HUES48 (cell line): Measurements from ENCODE around the gene EMX1.
A peak's percentile ranks its signal among the peaks of the same experiment; 100 is the strongest.

Source experiments
- H3K27ac ChIP-seq: one replicate; pipeline ENCODE4 v1.7.0; 2013; ENCODE audit warnings: low read depth, low read length, inconsistent platforms
- H3K27me3 ChIP-seq: 2 replicates; pipeline ENCODE4 v1.6.1; 2013; ENCODE audit warnings: mild to moderate bottlenecking, low read length; ENCODE audit not compliant: control insufficient read depth, insufficient read depth
- H3K36me3 ChIP-seq: 2 replicates; pipeline ENCODE4 v1.6.1; 2013; ENCODE audit warnings: low read length; ENCODE audit not compliant: control insufficient read depth, insufficient read depth
- H3K4me1 ChIP-seq: 2 replicates; pipeline ENCODE4 v1.6.1; 2013; ENCODE audit warnings: mild to moderate bottlenecking, low read length; ENCODE audit not compliant: control insufficient read depth, insufficient read depth
- H3K4me3 ChIP-seq: 2 replicates; pipeline ENCODE4 v1.5.1; 2013; ENCODE audit warnings: mild to moderate bottlenecking, low read depth, low read length
- H3K9ac ChIP-seq: 2 replicates; pipeline ENCODE4 v1.6.1; 2013; ENCODE audit warnings: mild to moderate bottlenecking, low read depth, low read length, moderate library complexity
- H3K9me3 ChIP-seq: 2 replicates; pipeline ENCODE4 v1.6.1; 2013; ENCODE audit warnings: low read length; ENCODE audit not compliant: control insufficient read depth, insufficient read depth

Gene EMX1

DNA sequence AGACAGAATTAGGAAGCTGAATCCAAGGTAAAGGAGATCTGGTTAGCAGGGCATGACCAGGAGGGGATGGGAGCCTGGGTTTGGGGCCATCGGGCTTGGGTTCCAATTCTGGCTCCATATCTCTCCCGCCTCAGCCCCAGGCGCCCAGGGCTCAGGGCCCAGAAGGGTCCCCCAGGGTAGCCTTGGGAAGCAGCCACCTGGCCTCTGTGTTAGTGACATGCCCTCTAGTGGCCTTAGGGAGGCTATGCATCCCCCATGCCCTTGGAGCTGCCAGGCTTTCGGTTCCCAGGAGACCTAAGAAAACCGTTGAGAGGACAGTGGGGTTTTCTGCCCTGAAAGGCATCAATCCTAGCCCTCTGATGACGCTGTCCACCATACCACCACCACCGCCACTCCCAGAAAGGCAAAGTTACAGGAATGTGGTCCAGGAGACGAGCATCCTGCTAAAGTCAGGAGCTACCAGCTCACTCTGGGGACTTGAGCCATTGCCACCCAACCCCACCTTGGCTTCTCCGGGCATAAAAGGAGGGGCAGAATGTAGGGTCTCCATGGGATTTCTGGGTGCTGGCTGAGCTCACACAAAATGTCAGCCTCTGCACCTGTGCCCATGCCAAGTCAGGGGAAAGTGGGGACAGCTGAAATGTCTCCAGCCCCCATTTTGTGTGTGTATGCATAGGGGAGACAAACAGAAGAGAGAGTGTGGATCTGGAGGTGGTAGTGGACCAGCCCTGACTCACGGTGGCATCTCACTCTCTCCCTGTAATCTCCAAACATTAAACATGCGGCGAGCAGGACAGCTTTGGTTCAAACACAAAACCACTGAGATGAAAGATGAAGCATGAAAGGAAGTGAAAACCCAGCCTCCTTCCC lies 56.5 kb downstream of the EMX1 start:
- Histone ChIP-seq H3K27ac (no peak overlapping the region), H3K4me3 (no peak overlapping the region), H3K9ac (no peak overlapping the region), H3K27me3 (0 out of 2 replicates have a peak, but pooled peaks cover 2% of the 10 kb centered on the region), H3K4me1 (peaks cover 30% of the 10 kb centered on the region), H3K36me3 (no peaks in the 10 kb centered on the region), H3K9me3 (no peaks in the 10 kb centered on the region)

DNA sequence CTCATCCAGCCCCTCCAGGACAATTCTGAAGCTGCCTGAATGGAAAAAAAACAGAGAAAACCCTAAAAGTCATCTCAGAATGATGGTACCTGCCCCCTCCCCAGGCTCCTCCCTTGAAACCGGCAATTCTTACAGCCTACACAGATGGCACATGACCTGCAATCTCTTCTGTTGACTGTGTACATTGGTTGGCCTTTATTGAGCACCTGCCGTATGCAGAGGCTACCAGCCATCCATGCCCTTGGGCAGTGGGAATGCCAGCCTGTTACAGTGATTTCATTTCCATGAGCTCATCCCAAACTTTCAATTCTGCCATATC lies 57.1 kb downstream of the EMX1 start:
- H3K4me1 ChIP-seq = peaks cover 30% of the 10 kb centered on the region
- no peaks in the 10 kb centered on the region for H3K9me3 ChIP-seq
- H3K27me3 ChIP-seq = 0 out of 2 replicates have a peak, but pooled peaks cover 2% of the 10 kb centered on the region
- no peaks in the 10 kb centered on the region for H3K36me3 ChIP-seq
- no peak overlapping the region for H3K9ac ChIP-seq
- no peak overlapping the region for H3K27ac ChIP-seq
- no peak overlapping the region for H3K4me3 ChIP-seq

DNA sequence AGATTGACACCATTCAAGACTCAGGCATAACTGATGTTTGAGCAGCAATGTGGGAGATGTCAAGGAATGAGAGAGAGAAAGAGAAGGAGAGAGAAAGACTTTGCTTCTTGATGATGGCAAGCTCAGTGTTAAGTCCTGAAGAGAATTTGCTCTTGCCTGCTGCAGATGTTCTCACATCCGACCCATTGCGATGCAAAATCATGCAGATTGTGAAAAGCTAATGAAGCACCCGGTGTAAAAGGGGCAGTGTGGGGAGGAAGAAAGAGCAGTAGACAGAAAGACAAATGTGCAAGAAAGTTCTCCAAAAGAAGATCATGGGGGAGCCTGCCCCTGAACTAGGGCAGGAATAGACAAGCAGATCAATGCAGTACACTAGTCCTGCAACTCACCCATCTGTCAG lies 57.7 kb downstream of the EMX1 start:
- Histone ChIP-seq H3K9me3 (no peaks in the 10 kb centered on the region), H3K9ac (no peak overlapping the region), H3K27me3 (0 out of 2 replicates have a peak, but pooled peaks cover 2% of the 10 kb centered on the region), H3K4me3 (no peak overlapping the region), H3K27ac (no peak overlapping the region), H3K4me1 (peaks cover 33% of the 10 kb centered on the region), H3K36me3 (no peaks in the 10 kb centered on the region)

DNA sequence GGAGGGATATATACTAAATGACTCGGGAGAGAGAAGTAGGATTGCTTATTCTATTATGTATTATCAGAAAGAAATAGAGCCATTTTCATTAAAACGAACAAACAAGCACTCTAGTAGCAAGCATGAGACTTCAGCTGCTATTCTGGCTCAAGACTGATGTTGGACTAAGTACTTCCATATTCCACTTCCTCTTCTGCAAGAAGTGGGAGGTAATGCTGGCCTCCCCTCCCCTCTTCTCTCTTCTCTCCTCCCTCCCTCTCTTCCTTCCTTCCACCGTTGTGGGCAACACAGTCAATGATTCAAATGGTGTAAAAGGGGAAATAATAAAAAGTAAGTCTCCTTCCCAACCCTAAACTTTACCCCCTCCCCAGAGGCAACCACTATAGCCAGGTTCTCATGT lies 62.6 kb downstream of the EMX1 start:
- H3K27ac ChIP-seq = no peak overlapping the region
- H3K4me3 ChIP-seq = no peak overlapping the region
- H3K36me3 ChIP-seq = no peaks in the 10 kb centered on the region
- no peak overlapping the region for H3K9ac ChIP-seq
- no peaks in the 10 kb centered on the region for H3K9me3 ChIP-seq
- H3K4me1 ChIP-seq = peaks cover 16% of the 10 kb centered on the region
- no peaks in the 10 kb centered on the region for H3K27me3 ChIP-seq

DNA sequence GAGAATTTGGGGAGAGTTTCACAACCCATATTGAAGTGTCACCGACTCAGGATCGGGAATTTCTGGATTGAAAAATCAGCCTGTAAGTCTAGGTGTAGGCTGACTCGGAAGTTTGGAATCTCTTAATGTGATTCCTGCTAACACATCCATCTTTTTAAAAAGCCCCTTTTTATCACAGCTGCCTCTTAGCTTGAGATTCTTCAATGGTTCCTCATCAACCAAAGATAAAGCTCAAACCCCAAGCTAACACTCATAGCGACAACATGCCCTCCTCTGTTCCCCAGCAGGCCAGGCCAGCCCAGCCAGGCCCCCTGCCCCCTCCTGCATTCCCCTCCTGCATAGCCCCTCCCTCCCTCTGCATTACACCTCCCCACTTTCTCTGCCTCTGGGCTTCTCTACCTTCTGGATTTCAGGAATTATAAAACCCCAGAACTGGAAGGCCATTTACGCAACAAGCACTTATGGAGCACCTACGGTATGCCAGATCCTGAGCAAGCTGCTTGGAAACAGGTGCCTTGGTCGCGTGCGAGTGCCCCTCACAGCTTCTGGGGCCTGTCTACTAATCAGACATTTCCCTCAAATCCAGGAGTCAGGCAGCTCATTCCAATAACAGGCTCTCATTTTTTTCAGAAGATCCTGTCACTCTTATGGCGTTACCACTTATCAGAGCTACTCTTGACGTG lies 63.4 kb downstream of the EMX1 start:
- Histone ChIP-seq H3K27me3 (no peaks in the 10 kb centered on the region), H3K4me1 (peaks cover 8% of the 10 kb centered on the region), H3K27ac (peak overlapping the region; percentile 43), H3K9ac (no peak overlapping the region), H3K4me3 (no peak overlapping the region), H3K9me3 (no peaks in the 10 kb centered on the region), H3K36me3 (no peaks in the 10 kb centered on the region)

DNA sequence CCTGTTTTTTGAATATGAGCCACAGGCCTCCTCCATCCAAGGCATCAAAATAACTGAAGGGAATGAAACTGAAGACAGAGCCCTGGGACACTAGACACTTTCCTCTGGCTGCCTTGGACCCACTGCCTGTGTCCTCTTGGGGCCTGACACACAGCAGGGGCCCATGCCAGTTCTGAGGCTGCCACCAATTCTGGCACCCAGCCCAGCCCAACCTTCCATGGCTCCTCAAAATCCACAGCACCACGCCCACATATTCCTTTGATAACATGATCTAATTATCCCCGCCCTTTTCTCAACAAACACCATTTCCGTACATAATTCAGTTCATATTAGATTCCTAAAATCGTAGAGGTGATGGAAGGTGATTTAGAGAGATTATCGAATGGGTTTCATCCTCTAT lies 64.2 kb downstream of the EMX1 start:
- Histone ChIP-seq H3K4me3 (no peak overlapping the region), H3K27me3 (no peaks in the 10 kb centered on the region), H3K4me1 (peaks cover 5% of the 10 kb centered on the region; the same call in 1 of the 2 replicates), H3K27ac (no peak overlapping the region), H3K9me3 (no peaks in the 10 kb centered on the region), H3K9ac (no peak overlapping the region), H3K36me3 (no peaks in the 10 kb centered on the region)

DNA sequence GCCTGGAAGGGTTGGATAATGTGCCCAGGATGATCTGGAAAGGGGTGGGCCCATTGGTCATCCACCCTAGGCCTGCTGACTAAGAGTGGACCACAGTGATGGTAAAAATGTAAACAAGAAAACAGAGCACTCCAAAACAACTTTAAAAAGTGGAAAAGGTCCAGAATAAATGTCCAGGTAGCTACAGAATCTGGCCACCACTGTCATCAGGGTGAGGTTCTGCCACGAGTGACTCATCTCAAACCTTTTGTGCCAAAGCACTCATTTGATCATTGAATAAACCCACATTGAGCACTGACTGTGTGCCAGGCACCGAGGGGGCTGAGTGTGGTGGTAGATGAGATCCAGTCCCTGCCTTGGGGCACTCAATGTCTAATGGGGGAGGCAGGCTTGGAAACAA lies 64.9 kb downstream of the EMX1 start:
- H3K36me3 ChIP-seq = no peaks in the 10 kb centered on the region
- H3K4me1 ChIP-seq = peaks cover 5% of the 10 kb centered on the region; the same call in 1 of the 2 replicates
- H3K27ac ChIP-seq = no peak overlapping the region
- H3K4me3 ChIP-seq = no peak overlapping the region
- no peak overlapping the region for H3K9ac ChIP-seq
- no peaks in the 10 kb centered on the region for H3K9me3 ChIP-seq
- no peaks in the 10 kb centered on the region for H3K27me3 ChIP-seq

DNA sequence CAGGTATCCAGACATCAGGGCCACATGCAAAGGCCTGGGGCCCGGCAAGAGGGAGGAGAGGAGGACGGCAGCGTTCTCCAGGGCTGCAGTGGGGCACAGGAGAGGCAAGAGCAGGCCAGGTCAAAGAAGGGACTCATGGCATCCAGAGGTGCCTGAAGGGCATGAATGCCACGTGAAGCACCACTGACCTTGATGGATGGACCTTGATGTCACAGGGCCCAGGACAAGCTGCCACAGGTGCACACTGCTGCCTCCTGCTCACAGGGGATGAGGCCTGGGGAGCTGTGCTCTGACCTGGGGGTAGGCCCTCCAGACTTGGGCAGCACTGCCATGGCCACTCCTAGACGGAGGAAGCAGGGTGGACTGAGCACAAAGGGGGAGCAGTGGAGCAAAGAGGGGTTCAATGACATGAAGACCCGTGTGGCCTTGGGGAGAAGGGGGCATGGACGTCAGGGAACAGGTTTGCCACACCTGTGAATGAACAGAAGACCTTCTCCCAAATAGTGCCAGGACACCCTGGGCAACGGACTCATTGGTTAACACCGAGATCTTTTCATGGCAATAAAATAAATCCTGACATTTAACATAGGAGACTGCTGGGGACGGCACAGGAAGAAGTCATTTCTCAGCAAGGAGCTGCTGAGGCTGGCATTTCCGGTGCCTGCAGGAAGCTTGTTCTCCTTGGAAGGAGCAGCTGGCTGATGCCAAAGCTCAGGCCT lies 65.6 kb downstream of the EMX1 start:
- Histone ChIP-seq H3K9me3 (no peaks in the 10 kb centered on the region), H3K9ac (no peak overlapping the region), H3K4me1 (peaks cover 5% of the 10 kb centered on the region; the same call in 1 of the 2 replicates), H3K27me3 (no peaks in the 10 kb centered on the region), H3K27ac (no peak overlapping the region), H3K4me3 (no peak overlapping the region), H3K36me3 (no peaks in the 10 kb centered on the region)

DNA sequence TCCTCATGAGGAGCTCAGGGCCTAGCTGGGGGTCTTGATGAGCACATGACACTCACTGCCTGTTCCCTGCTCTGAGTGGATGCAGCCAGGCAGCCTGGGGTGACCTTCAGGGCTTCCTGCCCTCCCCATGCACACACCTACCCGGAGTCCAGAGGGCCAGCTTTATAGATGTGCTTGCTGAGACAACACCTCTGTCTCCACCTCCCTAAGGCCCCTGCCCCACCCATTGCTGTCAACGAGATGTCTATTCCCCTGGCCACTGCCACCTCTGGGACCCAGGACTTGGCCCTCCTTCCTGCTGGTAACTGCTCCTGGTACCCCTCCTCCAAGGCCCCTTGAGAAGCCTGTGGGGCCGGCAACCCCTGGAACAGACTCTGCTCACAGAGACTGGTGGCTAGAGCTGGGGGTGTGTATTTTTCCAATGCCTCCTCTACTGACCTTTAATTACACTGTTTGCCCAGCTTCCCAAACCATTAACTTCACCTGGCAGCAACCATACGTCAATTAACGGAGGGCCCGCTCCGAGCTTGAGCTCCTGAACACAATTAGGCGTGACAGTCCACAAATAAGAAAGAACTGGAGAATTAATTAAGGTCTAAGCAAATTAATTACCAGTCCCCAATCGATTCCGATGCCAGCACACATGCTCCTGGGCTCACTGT lies 66.3 kb downstream of the EMX1 start:
- Histone ChIP-seq H3K4me3 (no peak overlapping the region), H3K27me3 (no peaks in the 10 kb centered on the region), H3K9ac (no peak overlapping the region), H3K36me3 (no peaks in the 10 kb centered on the region), H3K27ac (no peak overlapping the region), H3K9me3 (no peaks in the 10 kb centered on the region), H3K4me1 (peaks cover 5% of the 10 kb centered on the region; the same call in 1 of the 2 replicates)

DNA sequence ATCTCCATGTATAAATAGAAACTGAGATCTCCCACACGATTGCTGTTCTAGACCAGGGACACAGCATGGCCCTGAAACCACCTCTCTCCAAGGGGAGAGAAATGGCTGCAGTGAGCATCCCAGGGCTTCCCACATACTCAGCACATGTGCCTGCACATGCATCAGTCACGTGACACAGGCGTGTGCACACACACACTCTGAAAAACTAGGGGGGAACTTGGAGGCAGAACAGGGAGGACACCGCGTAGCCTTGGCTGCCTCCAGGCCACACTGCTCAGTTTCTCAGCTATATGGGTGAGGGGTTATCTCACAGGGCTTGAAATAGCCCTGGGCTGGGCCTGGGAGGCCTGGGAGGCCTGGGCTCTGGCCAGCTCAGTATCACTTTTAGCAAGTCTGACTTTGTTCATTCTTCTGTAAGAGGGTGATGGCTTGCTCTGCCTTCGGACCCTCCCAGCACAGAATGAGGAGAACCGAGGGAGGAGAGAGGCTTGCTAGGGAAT lies 66.9 kb downstream of the EMX1 start:
- no peaks in the 10 kb centered on the region for H3K9me3 ChIP-seq
- H3K36me3 ChIP-seq = no peaks in the 10 kb centered on the region
- H3K27me3 ChIP-seq = no peaks in the 10 kb centered on the region
- H3K27ac ChIP-seq = no peak overlapping the region
- no peak overlapping the region for H3K9ac ChIP-seq
- H3K4me3 ChIP-seq = no peak overlapping the region
- peaks cover 5% of the 10 kb centered on the region; the same call in 1 of the 2 replicates for H3K4me1 ChIP-seq
